ENCODE measurements around the gene FOXO3.

FOXO3 gene

DNA sequence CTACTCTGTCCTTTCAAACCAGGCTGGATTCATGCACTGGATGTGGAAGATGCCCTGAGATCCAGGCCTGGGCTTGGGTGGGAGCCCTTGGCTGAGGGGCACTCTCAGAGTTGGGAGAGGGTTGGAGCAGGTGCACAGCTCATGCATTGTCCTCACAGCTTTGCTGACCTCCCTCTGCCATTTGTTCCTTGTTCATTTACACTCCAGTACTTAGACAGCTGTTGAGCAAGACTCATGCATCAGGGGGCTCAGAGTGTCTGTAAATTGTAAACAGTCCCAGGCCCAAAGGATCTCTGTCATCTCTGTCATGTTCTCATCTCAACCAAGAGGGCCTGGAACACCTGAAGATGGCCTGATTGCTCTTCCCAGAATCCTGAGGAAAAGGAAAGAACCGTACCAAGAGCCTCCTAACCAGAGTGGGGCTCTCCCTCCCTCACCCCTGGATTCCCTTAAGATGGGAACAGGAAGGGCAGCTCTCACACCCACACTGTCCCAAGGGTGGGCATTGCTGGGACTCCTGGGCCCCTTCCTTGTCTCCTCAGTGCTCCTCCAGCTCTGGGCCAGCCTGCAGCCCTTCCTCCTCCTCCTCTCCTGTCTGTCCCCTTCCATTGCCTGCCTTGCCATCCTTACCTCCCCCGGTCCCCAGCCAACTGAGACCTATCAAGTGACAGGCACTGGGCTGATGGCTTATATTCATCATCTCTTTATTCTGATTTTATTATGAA, 132.9 kb downstream of the FOXO3 start:
- H3K27ac Mint-ChIP-seq = no peak overlapping the region

DNA sequence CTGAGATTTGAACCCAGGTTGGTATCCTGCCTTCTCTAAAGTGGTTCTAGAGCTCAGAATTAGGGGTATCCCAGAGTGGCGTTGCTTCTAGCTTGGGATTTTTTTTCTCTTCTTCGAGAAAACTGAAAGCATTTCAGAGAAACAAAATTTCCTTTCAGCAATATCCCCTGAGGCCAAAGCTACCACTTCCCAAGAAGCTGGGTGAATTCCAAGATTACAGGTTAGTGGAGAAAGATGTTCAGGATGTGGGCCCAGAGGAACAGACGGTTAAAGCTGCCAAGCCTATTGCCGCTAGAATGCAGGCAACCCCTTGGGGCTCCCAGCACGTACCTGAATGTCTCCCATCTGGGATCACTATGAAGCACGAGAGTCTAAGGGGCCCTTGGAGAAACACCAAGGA, 134.1 kb downstream of the FOXO3 start:
- H3K4me1 Mint-ChIP-seq (ENCODE audit: low read depth) = no peaks in the 10 kb centered on the region
- no peaks in the 10 kb centered on the region for H3K9me3 Mint-ChIP-seq
- H3K27me3 Mint-ChIP-seq = no peaks in the 10 kb centered on the region
- no peak overlapping the region for H3K27ac Mint-ChIP-seq
- H3K4me3 Mint-ChIP-seq = no peak overlapping the region
- H3K36me3 Mint-ChIP-seq (ENCODE audit: low read depth) = no peaks in the 10 kb centered on the region

More for the DNA sequence above, 132.9 kb downstream of the FOXO3 start:
- Mint-ChIP-seq H3K4me3 (no peak overlapping the region), H3K4me1 (ENCODE audit: low read depth) (no peaks in the 10 kb centered on the region), H3K36me3 (ENCODE audit: low read depth) (no peaks in the 10 kb centered on the region), H3K9me3 (no peaks in the 10 kb centered on the region), H3K27me3 (no peaks in the 10 kb centered on the region)

DNA sequence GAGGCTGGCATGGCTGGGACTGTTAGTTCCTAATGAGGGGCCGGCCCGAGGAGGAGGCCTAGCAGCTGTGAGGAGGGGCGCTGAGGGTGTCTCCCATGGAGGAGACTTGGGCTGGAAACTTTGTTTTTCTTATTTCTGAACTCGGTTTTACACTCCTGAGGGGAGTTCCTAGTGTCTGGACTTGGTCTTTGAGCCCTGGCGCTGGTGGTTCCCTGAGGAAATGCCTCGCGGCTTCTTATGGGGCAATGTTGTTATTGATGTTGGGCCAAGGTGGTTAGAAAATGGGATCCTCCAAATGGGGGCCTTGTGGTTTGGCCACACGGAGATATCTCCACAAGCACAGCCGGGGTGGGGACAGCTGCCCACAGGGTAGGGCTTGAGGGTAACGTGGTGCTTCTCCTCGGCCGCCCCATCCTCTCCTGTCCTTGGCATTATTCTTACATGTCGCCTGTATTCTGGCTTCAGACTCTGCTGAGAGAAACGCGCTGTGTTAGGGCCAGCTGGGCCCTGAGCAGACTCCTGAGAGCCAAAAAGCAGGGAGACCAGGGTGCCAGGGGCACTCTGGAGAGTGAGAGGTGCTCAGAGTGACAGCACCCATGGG, 136.9 kb downstream of the FOXO3 start:
- Mint-ChIP-seq H3K27me3 (no peaks in the 10 kb centered on the region), H3K4me3 (no peak overlapping the region), H3K27ac (no peak overlapping the region), H3K4me1 (ENCODE audit: low read depth) (no peaks in the 10 kb centered on the region), H3K9me3 (peaks cover 22% of the 10 kb centered on the region), H3K36me3 (ENCODE audit: low read depth) (peaks cover 1% of the 10 kb centered on the region)

DNA sequence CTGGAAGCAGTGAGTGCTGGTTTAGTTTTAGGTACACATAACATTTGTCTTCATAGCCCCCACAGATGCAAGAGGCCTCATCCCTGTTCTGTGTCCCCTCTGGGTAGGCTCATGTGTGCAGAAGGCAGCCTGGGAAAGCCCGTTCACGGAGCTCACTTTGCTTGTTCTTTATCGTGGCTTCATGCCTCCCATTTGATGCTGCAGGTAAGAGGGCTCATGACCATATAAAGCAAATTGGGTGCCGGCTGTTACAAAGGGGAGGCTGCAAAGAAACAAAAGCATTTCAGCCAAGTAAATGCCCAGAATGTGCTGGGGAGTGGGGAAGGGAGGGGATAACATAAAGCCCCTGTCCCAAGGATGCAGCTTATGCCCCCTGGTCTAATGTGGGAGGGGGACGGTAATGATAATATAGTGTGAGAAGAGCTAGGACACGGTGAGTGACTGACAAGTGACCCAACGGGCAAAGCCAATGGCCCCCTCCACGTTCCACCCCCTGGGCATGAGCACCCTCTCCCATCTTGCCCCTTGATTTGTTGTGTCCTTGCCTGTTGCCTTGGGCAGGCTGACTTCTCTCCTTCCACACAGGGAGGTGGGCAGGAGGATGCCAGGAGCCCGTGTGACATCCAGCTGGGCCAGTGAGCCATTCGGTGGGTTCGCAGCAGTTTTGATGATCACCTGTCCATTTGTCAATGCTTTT, 138.0 kb downstream of the FOXO3 start:
- no peak overlapping the region for H3K27ac Mint-ChIP-seq
- peaks cover 4% of the 10 kb centered on the region for H3K36me3 Mint-ChIP-seq (ENCODE audit: low read depth)
- H3K9me3 Mint-ChIP-seq = peaks cover 27% of the 10 kb centered on the region
- H3K4me1 Mint-ChIP-seq (ENCODE audit: low read depth) = no peaks in the 10 kb centered on the region
- H3K27me3 Mint-ChIP-seq = no peaks in the 10 kb centered on the region
- no peak overlapping the region for H3K4me3 Mint-ChIP-seq

DNA sequence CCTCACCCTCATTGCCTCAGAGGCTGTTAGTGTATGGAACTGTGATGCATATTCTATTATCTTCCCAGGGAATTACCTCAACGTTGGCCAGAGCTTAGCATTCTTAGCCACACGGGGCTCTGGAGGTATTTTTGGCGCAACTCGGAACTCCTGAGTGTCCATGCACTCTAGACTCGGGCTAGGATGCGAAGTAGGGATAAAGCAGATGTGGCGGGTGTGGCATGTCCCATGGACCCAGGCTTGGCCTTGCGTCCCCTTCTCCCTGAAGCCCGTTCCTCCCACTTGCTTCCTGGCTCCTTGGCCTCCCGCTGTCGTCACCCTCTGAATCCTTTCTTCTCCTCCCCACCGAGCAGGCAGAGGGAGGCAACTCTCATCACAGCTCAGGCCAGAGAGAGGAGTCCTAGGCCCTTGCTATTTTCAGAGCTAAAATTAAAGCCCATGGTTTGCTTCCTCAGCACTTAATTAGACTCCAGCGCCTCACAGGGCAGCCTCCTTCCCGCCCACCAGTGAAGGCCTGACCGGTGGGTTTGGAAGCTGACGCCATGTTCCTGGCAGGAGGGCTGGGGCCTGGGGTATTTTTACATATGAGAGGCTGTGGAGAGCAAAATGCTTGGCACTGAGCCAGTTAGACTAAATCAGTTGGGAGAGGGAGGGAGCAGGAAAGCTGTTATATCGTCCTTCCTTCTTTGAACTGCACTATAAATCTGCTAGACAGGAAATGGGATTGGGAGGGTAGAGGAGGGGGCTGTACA, 138.7 kb downstream of the FOXO3 start:
- Mint-ChIP-seq H3K4me3 (no peak overlapping the region), H3K27me3 (no peaks in the 10 kb centered on the region), H3K4me1 (ENCODE audit: low read depth) (no peaks in the 10 kb centered on the region), H3K36me3 (ENCODE audit: low read depth) (peaks cover 4% of the 10 kb centered on the region), H3K9me3 (peaks cover 27% of the 10 kb centered on the region), H3K27ac (peak overlapping the region; percentile 61)

DNA sequence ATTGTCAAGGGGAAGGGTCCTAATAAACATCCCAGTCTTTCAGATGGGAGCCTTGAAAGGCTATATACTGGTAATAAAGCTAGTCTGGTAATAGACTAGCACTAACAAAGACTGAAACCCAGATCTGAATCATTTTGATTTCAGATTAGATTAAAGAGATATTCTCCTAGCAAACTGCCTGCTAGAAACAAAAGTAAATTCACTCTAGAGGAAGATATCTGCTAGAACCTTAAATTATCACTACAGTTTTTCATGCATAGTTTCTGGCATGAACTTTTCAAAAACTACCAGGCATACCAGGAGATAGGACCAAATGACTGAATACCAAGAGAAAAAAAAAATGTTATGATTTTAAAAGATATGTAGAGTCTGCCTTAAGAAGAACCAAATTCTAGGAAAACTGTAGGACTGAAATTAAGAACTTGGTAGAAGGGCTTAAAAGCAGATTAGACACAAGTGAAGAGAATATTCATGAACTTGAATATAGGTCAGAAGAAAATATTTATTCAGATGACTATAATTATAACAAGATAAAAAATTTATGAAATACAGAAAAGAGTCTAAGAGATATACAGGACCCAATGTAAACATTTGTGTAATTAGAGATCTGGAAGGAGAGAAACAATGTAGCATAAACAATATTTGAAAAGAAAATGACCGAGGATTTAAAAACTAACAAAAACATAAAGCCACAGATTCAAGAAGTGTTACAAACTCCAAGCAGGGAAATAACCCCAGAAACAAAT, 141.6 kb downstream of the FOXO3 start:
- Mint-ChIP-seq H3K4me3 (no peak overlapping the region), H3K27ac (no peak overlapping the region), H3K4me1 (ENCODE audit: low read depth) (no peaks in the 10 kb centered on the region), H3K36me3 (ENCODE audit: low read depth) (peaks cover 4% of the 10 kb centered on the region), H3K27me3 (no peaks in the 10 kb centered on the region), H3K9me3 (peaks cover 27% of the 10 kb centered on the region)

DNA sequence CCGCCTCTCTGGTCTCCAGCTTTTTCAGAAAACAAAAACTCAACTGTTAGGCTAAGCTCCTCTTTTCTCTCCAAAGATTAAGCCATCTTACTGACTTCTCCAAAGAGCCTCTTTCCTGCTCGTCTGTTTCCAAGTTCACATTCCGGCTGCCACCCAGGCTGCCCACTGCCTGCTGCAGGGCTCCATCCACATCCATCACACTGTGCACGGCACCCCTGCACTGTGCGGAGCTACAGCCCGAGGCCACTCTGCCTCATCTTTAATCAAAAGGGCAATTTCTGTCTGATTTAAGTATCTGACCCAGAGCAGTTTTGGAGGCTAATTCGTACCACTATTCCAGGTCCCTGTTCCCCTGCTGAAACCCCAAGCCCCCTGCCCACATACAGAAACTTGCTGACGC, 145.9 kb downstream of the FOXO3 start:
- Mint-ChIP-seq H3K4me3 (no peak overlapping the region), H3K27me3 (no peaks in the 10 kb centered on the region), H3K27ac (no peak overlapping the region), H3K4me1 (ENCODE audit: low read depth) (no peaks in the 10 kb centered on the region), H3K36me3 (ENCODE audit: low read depth) (peaks cover 4% of the 10 kb centered on the region), H3K9me3 (peaks cover 13% of the 10 kb centered on the region)

DNA sequence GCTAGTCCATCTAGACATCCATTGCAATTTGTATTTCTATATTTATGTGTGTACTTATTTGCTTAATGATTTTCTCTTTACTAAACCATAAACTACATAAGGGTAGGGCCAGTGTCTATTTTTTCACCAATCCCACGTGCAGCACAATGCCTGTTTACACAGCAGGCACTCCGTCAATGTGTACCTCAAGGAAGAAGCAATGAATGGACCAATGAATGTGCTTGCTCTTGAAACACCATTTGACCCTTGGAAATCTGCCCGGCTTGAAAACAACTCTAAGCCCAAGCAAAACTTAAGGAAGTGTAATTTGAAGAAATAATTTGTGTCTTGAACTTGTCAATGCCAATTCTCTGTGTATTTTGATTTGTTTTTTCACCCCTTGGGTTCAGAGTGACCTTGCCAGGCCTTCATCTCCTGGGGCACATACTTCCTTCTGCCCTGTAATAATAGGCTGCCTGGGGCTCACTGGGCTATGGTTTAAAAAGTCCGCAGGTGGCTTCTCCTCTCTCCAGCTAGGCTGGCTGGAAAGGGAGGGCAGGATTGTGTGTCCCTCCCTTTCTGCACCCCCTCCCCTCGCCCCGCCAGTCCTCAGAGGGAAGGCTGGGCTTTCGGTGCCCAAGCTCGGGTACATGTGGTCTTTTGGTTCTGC, 146.7 kb downstream of the FOXO3 start:
- no peaks in the 10 kb centered on the region for H3K4me1 Mint-ChIP-seq (ENCODE audit: low read depth)
- peaks cover 4% of the 10 kb centered on the region for H3K36me3 Mint-ChIP-seq (ENCODE audit: low read depth)
- peaks cover 7% of the 10 kb centered on the region for H3K9me3 Mint-ChIP-seq
- no peak overlapping the region for H3K27ac Mint-ChIP-seq
- no peaks in the 10 kb centered on the region for H3K27me3 Mint-ChIP-seq
- H3K4me3 Mint-ChIP-seq = no peak overlapping the region

DNA sequence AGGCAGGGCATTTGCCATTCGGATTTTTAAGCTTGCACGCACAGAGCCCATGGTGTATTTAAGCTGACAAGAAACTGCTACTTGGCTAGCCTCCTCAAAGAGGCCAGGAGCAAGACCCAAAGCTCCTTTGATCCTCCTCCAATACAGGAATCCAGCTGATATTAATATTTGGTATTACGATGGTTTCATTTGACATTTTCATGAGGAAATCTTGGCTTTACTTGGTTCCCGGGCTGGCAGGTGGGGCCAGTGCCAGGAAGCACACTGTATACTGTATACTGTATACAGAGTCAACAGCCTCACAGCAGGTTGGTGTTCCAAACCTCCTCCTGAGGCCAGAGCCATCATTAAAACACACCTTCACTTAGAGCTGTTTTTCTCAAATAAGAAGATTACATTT, 149.3 kb downstream of the FOXO3 start:
- Mint-ChIP-seq H3K27ac (no peak overlapping the region), H3K9me3 (no peaks in the 10 kb centered on the region), H3K36me3 (ENCODE audit: low read depth) (no peaks in the 10 kb centered on the region), H3K4me1 (ENCODE audit: low read depth) (peaks cover 15% of the 10 kb centered on the region), H3K4me3 (no peak overlapping the region), H3K27me3 (no peaks in the 10 kb centered on the region)

DNA sequence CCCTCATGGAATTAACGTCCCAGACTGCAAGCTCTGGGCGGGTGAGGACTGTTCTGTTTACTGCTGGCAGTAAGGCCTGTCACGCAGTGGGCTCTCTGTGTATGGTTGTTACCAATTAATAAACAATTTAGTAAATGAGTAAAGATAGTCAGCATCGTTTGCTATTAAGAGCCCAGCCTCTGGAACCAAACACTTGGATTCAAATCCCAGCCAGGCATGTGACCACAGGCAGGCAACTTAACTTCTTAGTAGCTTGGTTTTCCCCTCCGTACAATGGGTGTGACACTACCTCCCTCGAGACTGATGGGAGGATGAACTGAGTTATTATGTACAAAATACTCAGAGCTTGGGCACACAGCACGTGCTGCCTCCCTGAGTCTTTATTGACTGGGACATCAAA, 149.8 kb downstream of the FOXO3 start:
- no peak overlapping the region for H3K27ac Mint-ChIP-seq
- no peaks in the 10 kb centered on the region for H3K9me3 Mint-ChIP-seq
- peaks cover 15% of the 10 kb centered on the region for H3K4me1 Mint-ChIP-seq (ENCODE audit: low read depth)
- no peaks in the 10 kb centered on the region for H3K36me3 Mint-ChIP-seq (ENCODE audit: low read depth)
- H3K4me3 Mint-ChIP-seq = no peak overlapping the region
- no peaks in the 10 kb centered on the region for H3K27me3 Mint-ChIP-seq

DNA sequence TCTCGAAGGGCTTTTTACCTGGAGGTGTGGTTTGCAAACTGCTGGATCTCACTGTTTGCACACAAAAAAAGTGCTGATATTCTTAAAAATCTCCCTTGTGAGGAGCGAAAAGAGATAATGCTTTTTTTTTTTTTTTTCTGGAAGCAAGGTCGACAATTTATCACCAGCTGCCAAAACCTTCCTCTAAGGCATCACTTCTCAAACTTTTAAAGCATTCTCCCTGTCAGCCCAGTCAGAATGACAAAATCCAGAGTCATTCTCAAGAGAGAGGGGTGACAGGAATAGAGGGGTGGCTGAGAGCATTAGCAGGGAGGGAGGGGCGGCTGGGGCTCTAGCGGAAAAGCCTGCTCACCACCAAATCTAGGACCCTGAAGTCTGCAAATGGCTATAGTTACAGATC, 150.4 kb downstream of the FOXO3 start:
- Mint-ChIP-seq H3K27me3 (no peaks in the 10 kb centered on the region), H3K9me3 (no peaks in the 10 kb centered on the region), H3K4me1 (ENCODE audit: low read depth) (peaks cover 15% of the 10 kb centered on the region)

DNA sequence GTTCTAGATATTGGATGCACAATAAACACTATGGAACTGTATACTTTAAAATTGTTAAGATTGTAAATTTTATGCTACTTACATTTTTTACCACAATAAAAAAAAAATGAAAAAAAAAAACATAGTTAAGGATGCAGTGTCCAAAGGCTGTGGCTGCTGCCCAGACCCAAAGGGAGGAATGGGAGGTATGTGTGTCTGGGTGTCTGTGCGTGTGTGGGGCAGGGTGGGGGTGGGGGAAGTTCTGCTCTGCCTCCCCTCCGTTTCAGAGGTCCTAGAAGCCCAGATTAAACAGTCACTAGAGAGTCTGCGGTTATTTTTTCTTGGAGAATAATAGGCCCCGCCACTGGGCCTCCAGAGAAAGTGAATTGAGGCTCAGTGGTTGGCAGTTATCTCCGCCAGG, 151.1 kb downstream of the FOXO3 start:
- H3K27me3 Mint-ChIP-seq = no peaks in the 10 kb centered on the region

More for the DNA sequence above, 150.4 kb downstream of the FOXO3 start:
- H3K36me3 Mint-ChIP-seq (ENCODE audit: low read depth) = no peaks in the 10 kb centered on the region
- H3K27ac Mint-ChIP-seq = no peak overlapping the region
- no peak overlapping the region for H3K4me3 Mint-ChIP-seq

DNA sequence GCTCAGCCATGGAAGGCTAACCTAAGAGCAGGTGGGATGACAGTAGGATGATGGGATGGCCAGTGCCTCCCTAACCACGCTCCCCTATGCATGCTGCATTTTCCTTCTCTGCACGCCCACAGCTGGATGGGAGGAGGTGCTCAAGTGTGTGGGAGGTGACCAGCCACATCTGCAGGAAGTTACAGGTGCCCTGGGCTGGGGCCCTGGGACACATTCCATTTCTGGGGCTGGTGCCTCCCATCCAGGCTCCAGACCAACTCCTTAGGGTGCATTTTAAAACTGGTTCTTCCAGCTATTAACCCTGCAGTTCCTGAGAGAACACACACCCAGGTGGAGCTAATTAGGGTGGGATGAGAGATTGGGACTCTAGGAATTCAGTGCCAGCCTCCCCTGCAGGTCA, 152.2 kb downstream of the FOXO3 start:
- H3K27me3 Mint-ChIP-seq = no peaks in the 10 kb centered on the region
- H3K4me1 Mint-ChIP-seq (ENCODE audit: low read depth) = peaks cover 15% of the 10 kb centered on the region
- no peaks in the 10 kb centered on the region for H3K36me3 Mint-ChIP-seq (ENCODE audit: low read depth)
- H3K27ac Mint-ChIP-seq = no peak overlapping the region
- no peak overlapping the region for H3K4me3 Mint-ChIP-seq
- no peaks in the 10 kb centered on the region for H3K9me3 Mint-ChIP-seq

More for the DNA sequence above, 151.1 kb downstream of the FOXO3 start:
- no peak overlapping the region for H3K4me3 Mint-ChIP-seq
- no peaks in the 10 kb centered on the region for H3K36me3 Mint-ChIP-seq (ENCODE audit: low read depth)
- peaks cover 15% of the 10 kb centered on the region for H3K4me1 Mint-ChIP-seq (ENCODE audit: low read depth)
- no peaks in the 10 kb centered on the region for H3K9me3 Mint-ChIP-seq
- H3K27ac Mint-ChIP-seq = no peak overlapping the region
